SK-N-SH (cell line): ENCODE measurements around the gene BCAP31. TPM values are rescaled to one million over a fixed set of nuclear protein-coding genes. Genes with fewer than 3 reads are reported as not detected.

ENCODE experiments used
- CTCF ChIA-PET: fragments of 300-600, 350-600 bp; formaldehyde crosslinking; extraction: SDS; loops from one replicate; lab custom pipeline; 2021; lab: Yijun Ruan, JAX
- POLR2A ChIA-PET: fragments of 350-600 bp; sonication (Branson Sonifier 250); formaldehyde crosslinking; extraction: SDS; loops from one replicate; lab custom pipeline; 2020; ENCODE audit warnings: antibody characterized with exemption, inconsistent platforms; lab: Yijun Ruan, JAX
- DNase-seq: peaks from one replicate; pipeline ENCODE4 v3.0.0; 2012
- H2AFZ ChIP-seq: fragments of 200-600 bp; sonication (generic); 2 replicates; pipeline ENCODE4 v1.8.1; 2016; ENCODE audit warnings: antibody characterized with exemption, mild to moderate bottlenecking, low read depth
- H3F3A ChIP-seq: fragments of 200-600 bp; sonication (generic); replicated peaks from 2 replicates; pipeline ENCODE3; 2016; ENCODE audit warnings: antibody characterized with exemption, mild to moderate bottlenecking; ENCODE audit not compliant: insufficient read depth
- H3K27ac ChIP-seq, 2 experiments: fragments of 200-500 bp in 1 of 2; fragments of 200-600 bp in 1 of 2; sonication (Bioruptor generic) in 1 of 2; sonication (generic), shearing (Covaris generic) in 1 of 2; 2 replicates each; pipeline versions ENCODE4 v1.5.1 to v1.6.1; 2014 to 2016; ENCODE audit warnings: low read depth in 2 of 2, inconsistent platforms in 1 of 2, low read length in 1 of 2, mild to moderate bottlenecking in 1 of 2, mixed read lengths in 1 of 2
- H3K27me3 ChIP-seq: fragments of 200-600 bp; sonication (generic), shearing (Covaris generic); 2 replicates; pipeline ENCODE4 v1.6.1; 2016; ENCODE audit warnings: mixed run types; ENCODE audit not compliant: insufficient read depth
- H3K36me3 ChIP-seq, 2 experiments: fragments of 200-500 bp in 1 of 2; fragments of 200-600 bp in 1 of 2; sonication (Bioruptor generic) in 1 of 2; sonication (generic) in 1 of 2; replicated peaks in 1 of 2; 2 replicates each; pipeline versions ENCODE3 to v1.5.1; 2014 to 2016; ENCODE audit warnings: low read length in 1 of 2, mild to moderate bottlenecking in 1 of 2; ENCODE audit not compliant: insufficient read depth in 2 of 2, control insufficient read depth in 1 of 2
- H3K4me1 ChIP-seq, 2 experiments: fragments of 200-500 bp in 1 of 2; fragments of 200-600 bp in 1 of 2; sonication (Bioruptor generic) in 1 of 2; sonication (generic), shearing (Covaris generic) in 1 of 2; 2 replicates each; pipeline versions ENCODE4 v1.5.1 to v1.6.1; 2014 to 2016; ENCODE audit warnings: low read depth in 1 of 2, low read length in 1 of 2, mixed run types in 1 of 2; ENCODE audit not compliant: insufficient read depth in 2 of 2, control insufficient read depth in 1 of 2
- H3K4me2 ChIP-seq: fragments of 200-600 bp; sonication (generic), shearing (Covaris generic); 2 replicates; pipeline ENCODE4 v1.6.1; 2017; ENCODE audit warnings: mixed run types
- H3K4me3 ChIP-seq, 2 experiments: fragments of 200-500 bp in 1 of 2; fragments of 200-600 bp in 1 of 2; sonication (Bioruptor generic) in 1 of 2; sonication (generic), shearing (Covaris generic) in 1 of 2; 2 replicates each; pipeline versions ENCODE4 v1.5.1 to v1.8.1; 2014 to 2016; ENCODE audit warnings: low read depth in 2 of 2, inconsistent platforms in 1 of 2, low read length in 1 of 2, mild to moderate bottlenecking in 1 of 2, mixed read lengths in 1 of 2, moderate library complexity in 1 of 2
- H3K79me2 ChIP-seq: fragments of 200-600 bp; sonication (generic); 2 replicates; pipeline ENCODE4 v1.8.1; 2017; ENCODE audit warnings: mild to moderate bottlenecking; ENCODE audit not compliant: insufficient read depth
- H3K9ac ChIP-seq: fragments of 200-600 bp; sonication (generic); 2 replicates; pipeline ENCODE4 v1.6.1; 2017; ENCODE audit warnings: mixed run types
- H3K9me2 ChIP-seq: fragments of 200-600 bp; sonication (generic); 2 replicates; pipeline ENCODE4 v1.6.1; 2017; ENCODE audit warnings: mixed run types
- H3K9me3 ChIP-seq: fragments of 200-600 bp; sonication (generic); 2 replicates; pipeline ENCODE4 v1.6.1; 2017; ENCODE audit warnings: mixed run types, mild to moderate bottlenecking, moderate library complexity
- H4K20me1 ChIP-seq: fragments of 200-600 bp; sonication (generic); 2 replicates; pipeline ENCODE4 v1.6.1; 2017; ENCODE audit warnings: mild to moderate bottlenecking, mixed run types; ENCODE audit not compliant: insufficient read depth
- CHD2 ChIP-seq: fragments of 150-350 bp; IDR thresholded peaks from 2 replicates; pipeline ENCODE4 v1.6.1; 2018; ENCODE audit warnings: low read length; ENCODE audit not compliant: partially characterized antibody
- CTCF ChIP-seq: fragments of 200-600 bp; sonication (generic); IDR thresholded peaks from 2 replicates; pipeline ENCODE4 v1.6.1; 2017; ENCODE audit warnings: antibody characterized with exemption, mild to moderate bottlenecking, moderate library complexity
- ELF1 ChIP-seq: IDR thresholded peaks from 2 replicates; pipeline ENCODE4 v1.4.0; 2012
- FOXM1 ChIP-seq: IDR thresholded peaks from 2 replicates; pipeline ENCODE4 v1.4.0; 2012; ENCODE audit warnings: low read depth, mild to moderate bottlenecking
- GATA2 ChIP-seq: sonication (generic); formaldehyde crosslinking; IDR thresholded peaks from 2 replicates; pipeline ENCODE4 v1.5.0; 2020; ENCODE audit warnings: mild to moderate bottlenecking, missing genetic modification reagents
- JUND ChIP-seq: IDR thresholded peaks from 2 replicates; pipeline ENCODE4 v1.4.0; 2012
- MAX ChIP-seq: IDR thresholded peaks from 2 replicates; pipeline ENCODE4 v1.4.0; 2012; ENCODE audit warnings: low read depth
- MEF2A ChIP-seq: IDR thresholded peaks from 2 replicates; pipeline ENCODE4 v1.4.0; 2012; ENCODE audit warnings: low read depth, borderline replicate concordance
- NFIC ChIP-seq: IDR thresholded peaks from 2 replicates; pipeline ENCODE4 v1.4.0; 2012; ENCODE audit warnings: borderline replicate concordance
- NRF1 ChIP-seq: IDR thresholded peaks from 2 replicates; pipeline ENCODE4 v1.6.1; 2012; ENCODE audit warnings: low read depth, mild to moderate bottlenecking, low read length
- PBX3 ChIP-seq: IDR thresholded peaks from 2 replicates; pipeline ENCODE4; 2012
- POLR2AphosphoS5 ChIP-seq: IDR thresholded peaks from 2 replicates; pipeline ENCODE4 v1.6.1; 2012; ENCODE audit warnings: low read depth, low read length
- RAD21 ChIP-seq: IDR thresholded peaks from 2 replicates; pipeline ENCODE4 v1.6.1; 2012; ENCODE audit warnings: mild to moderate bottlenecking, low read length
- RCOR1 ChIP-seq: fragments of 150-350 bp; IDR thresholded peaks from 2 replicates; pipeline ENCODE4 v1.6.1; 2017; ENCODE audit warnings: antibody characterized with exemption, low read length
- RXRA ChIP-seq: IDR thresholded peaks from 2 replicates; pipeline ENCODE4 v1.4.0; 2012; ENCODE audit warnings: low read depth, mild to moderate bottlenecking, borderline replicate concordance
- SMC3 ChIP-seq: IDR thresholded peaks from 2 replicates; pipeline ENCODE4 v1.6.1; 2012; ENCODE audit warnings: low read depth, low read length, improper control_type of control experiment
- TAF1 ChIP-seq: IDR thresholded peaks from 2 replicates; pipeline ENCODE4 v1.6.1; 2012; ENCODE audit warnings: low read depth, mild to moderate bottlenecking, low read length, moderate library complexity, borderline replicate concordance
- TCF12 ChIP-seq: IDR thresholded peaks from 2 replicates; pipeline ENCODE4 v1.4.0; 2012
- WGBS: methylation state at CpG from one replicate; pipeline ENCODE4 v1.1.6; 2017; ENCODE audit warnings: low lambda C conversion rate; 5-methylcytosine and 5-hydroxymethylcytosine counted together
- polyA plus RNA-seq, 3 experiments: library from polyadenylated mRNA; depleted of rRNA; stranded (reverse); fragments of >200 nt; gene quantifications; 2 replicates each; pipeline ENCODE4 v1.2.3, GENCODE V29; 2012
- TF ChIP-seq, protein P1 (sequence below): fragments of 150-350 bp; IDR thresholded peaks from 2 replicates; pipeline ENCODE4 v1.6.1; 2016; ENCODE audit warnings: mild to moderate bottlenecking, low read depth, low read length

BCAP31 gene
- polyA plus RNA-seq, 1 of the 3 experiments (the other 2 are of a cell fraction), result 173 TPM

DNA sequence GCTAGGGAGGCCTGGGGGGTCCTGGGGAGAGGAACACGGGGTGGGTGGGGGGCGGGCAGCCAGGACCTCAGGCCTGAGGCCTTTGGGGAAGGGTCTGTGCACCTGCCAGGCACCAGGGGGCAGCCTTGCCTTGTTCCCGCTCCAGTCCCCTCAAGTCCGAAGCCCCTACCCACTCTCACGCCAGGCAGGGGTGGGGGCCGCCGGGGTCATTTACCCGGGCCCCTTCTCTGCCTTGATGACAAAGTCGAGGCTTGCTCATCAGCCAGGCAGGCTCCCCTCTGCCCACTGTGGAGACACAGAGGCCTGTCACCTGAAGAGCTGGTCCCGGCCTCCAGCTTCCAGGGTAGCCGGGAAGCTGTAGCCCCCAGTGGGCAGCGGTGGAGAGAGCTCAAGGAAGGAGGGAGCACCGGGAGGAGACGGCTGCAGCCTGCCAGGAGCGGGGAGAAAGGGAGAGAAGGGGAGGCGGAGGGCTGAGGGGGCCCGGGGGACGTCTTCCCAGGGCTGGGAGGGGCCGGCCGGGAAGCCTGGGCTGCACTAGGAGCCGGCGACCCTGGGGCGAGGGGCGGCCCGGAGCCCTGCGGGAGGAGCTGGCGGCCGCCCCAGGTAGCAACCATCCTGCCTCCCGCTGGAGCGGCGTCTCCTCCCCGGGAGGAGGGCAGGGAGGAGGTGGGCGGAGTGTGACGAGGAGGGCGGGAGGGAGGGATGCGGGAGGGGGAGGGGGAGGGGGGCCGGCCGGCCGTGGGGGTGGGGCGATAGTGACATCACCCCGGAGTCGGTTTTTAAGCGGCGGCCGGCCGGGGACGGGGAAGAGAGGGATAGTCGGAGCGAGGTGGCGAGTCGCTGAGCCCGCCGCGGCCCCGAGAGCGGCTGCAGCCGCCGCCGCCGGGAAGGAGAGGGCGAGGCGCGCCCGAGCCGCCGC is 36.8 kb downstream of the BCAP31 start, which contains the start of gene SLC6A8:
Gene SLC6A8 (plus strand): TSS at position 806 of the 919 bp plus-strand sequence. CDS start 649 bp downstream, outside the sequence.
- H3K36me3 ChIP-seq, result peaks cover 0 to 2% of the 10 kb centered on the region in 2 experiments
- H3K27me3 ChIP-seq, result peaks cover 7% of the 10 kb centered on the region; the same call in 1 of the 2 replicates
- peak within 1 kb of the TSS; percentile 73 for H3K4me2 ChIP-seq
- no peak within 1 kb of the TSS for H2AFZ ChIP-seq
- ChIA-PET POLR2A (no interaction called here), CTCF (interaction anchor here (0.6 to 4.5 kb wide), 8 partner anchors 15 to 217 kb away, joined by 3 to 33 read pairs (median 4); partner anchors contain the start of gene HAUS7)
- peak within 1 kb of the TSS in 1 of 2 experiments; percentile 56; a peak in 2 of 4 replicates for H3K4me3 ChIP-seq
- H3K9ac ChIP-seq, result peak within 1 kb of the TSS; percentile 49; the same call in 1 of the 2 replicates
- peak within 1 kb of the TSS in 1 of 2 experiments; percentile 69; a peak in 2 of 4 replicates for H3K27ac ChIP-seq
- 33% methylated on average over 24 of the region's 66 CpGs for WGBS
- H3K9me3 ChIP-seq, result no peaks in the 10 kb centered on the region
- H3K9me2 ChIP-seq, result no peaks in the 10 kb centered on the region
- peaks cover 9% of the 10 kb centered on the region; the same call in 1 of the 2 replicates for H4K20me1 ChIP-seq
- peak; percentile 87 for DNase-seq
- H3F3A ChIP-seq, result no peaks in the 10 kb centered on the region
- peaks cover 12% of the 10 kb centered on the region for H3K79me2 ChIP-seq
- H3K4me1 ChIP-seq, result peaks cover 0 to 43% of the 10 kb centered on the region in 2 experiments; a peak in 1 of 4 replicates
- peak; percentile 30; the same call in 1 of the 2 replicates for TF ChIP-seq RAD21
- TF ChIP-seq SMC3, result no peak
- TF ChIP-seq RXRA, result no peak
- no peak for TF ChIP-seq CHD2
- TF ChIP-seq CTCF, result peak; percentile 30
- TF ChIP-seq NFIC, result no peak
- peak; percentile 68 for TF ChIP-seq TAF1
- no peak for TF ChIP-seq TCF12
- peak; percentile 69 for TF ChIP-seq POLR2AphosphoS5
- TF ChIP-seq ELF1, result no peak
- TF ChIP-seq PBX3, result no peak
- TF ChIP-seq GATA2 (CRISPR knock-in tag), result no peak
- TF ChIP-seq, protein P1, sequence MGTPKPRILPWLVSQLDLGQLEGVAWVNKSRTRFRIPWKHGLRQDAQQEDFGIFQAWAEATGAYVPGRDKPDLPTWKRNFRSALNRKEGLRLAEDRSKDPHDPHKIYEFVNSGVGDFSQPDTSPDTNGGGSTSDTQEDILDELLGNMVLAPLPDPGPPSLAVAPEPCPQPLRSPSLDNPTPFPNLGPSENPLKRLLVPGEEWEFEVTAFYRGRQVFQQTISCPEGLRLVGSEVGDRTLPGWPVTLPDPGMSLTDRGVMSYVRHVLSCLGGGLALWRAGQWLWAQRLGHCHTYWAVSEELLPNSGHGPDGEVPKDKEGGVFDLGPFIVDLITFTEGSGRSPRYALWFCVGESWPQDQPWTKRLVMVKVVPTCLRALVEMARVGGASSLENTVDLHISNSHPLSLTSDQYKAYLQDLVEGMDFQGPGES, result no peak
- TF ChIP-seq FOXM1, result no peak
- TF ChIP-seq JUND, result no peak
- TF ChIP-seq RCOR1, result no peak
- no peak for TF ChIP-seq NRF1
- no peak for TF ChIP-seq MAX
- no peak for TF ChIP-seq MEF2A
